Effector CD4-positive, alpha-beta T cell (primary cell): ENCODE results near the gene CFAP299.

Experiments
- DNase-seq: peaks from one replicate; pipeline ENCODE4 v3.0.0-alpha.2; 2020

Gene CFAP299

DNA sequence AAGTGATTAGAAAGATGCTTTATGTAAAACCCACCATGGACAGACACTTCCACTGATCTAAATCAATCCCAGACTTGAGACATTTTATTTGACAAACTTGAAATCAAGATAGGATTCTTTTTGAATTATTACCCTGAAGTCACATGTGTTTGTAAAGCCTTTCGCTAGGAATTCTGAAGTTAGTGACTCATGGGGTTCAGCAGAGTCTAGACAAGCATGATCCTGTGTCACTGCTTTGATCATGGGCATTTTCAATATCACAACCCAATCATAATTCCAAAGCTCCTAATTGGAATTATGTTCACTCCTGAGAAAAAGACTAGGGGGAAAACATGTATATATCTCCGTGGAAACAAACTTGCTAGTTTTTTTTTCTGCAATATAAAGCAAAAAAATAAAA, 627.5 kb downstream of the CFAP299 start:
- no peak for DNase-seq

DNA sequence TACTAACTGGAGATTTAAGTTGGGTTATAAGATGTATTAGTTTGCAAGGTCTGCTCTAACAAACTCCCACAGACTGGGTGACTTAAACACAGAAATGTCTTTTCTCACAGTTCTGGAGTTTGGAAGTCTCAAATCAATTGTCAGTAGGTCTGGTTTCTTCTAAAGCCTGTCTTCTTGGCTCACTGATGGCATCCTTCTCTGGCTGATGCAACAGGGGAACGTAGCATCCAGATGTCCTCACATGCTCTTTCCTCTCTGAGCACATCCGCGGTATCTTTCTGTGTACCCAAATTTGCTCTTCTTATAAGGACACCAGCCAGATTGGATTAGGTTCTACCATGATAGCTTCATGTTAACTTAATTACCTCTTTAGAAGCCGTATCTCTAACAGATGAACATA, 631.8 kb downstream of the CFAP299 start:
- DNase-seq = no peak

DNA sequence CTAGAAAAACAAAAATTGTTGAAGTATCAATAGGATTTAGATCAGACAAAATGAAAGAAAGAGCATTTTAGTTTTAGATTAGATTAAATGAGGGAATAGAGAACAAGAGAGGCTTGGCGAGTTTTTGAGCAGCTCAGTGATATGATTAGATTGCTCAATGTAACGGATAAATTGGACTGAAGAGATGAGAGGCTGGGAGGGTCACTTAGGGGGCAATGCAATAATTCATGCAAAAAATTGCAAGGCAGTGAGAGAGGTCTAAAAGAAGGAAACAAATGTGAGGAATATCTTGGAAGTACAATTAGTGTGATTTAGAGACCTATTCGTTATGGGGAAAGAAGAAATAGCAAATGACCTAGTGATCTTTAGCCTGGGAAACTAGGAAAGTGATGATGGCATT, 644.7 kb downstream of the CFAP299 start:
- DNase-seq = no peak

DNA sequence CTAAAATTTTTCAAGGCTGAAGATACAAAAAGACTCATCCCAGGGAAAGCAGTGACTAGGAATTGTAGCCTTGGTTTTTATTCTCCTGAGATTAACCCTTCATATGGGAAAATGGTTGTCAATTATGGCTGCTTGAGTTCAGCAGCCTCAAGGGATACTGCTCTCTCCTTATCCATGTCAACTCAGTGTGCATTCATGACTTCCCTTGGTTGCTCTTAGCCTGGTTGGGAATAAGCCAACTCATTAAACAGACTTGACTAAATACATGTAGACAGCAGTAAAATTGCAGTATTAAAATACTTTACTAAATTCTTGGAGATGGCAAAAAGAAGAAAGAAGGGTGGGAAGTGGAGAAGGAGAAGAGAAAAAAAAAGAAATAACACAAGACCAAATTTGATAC, 650.5 kb downstream of the CFAP299 start:
- no peak for DNase-seq

DNA sequence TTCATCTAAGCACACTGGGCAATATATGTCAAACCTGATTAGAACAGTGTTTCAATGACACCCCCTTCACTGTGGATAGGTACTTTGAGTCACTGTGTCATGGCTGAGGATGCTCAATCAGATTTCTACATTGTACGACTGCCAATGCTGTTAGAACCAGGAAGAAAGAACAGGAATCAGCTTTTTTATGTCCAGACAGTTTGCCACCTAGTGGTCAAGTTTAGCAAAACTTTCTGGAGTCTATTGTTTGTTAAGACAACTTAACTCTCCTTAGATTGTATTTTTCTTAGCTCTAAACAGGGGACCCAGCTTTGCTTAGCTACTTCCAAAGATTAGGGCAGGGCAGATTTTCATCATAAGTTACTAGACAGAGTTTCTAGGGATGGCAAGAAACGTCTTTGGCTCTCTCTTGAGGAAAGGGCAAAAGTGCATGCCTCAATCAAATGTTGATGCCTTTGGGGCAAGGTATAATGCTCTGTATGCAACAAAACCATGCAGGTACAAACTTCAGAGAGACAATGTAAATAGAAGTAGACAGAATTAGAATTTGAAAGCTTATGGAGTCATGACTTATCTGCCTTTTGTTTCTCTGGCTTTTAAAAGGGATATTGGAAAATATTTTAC, 654.5 kb downstream of the CFAP299 start:
- DNase-seq = peak; percentile 12

DNA sequence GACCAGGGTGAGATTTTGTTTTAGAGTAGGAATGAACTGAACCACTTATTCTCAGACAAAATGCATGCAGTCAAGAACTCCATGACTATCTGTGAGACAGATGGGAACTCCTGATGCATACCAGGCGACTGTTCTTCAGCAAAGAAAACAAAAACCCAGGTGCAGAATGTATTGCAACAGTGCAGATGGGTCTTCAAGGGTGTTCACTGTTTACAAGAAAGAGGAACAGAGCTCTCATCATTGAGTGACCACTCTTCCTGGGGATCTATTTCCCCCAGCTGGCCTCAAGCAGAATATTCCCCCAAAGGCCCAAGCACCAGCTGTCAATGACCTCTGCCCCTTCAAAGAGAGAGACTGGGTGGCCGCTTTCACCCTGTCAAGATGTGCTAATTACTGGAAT, 655.3 kb downstream of the CFAP299 start:
- DNase-seq = no peak

DNA sequence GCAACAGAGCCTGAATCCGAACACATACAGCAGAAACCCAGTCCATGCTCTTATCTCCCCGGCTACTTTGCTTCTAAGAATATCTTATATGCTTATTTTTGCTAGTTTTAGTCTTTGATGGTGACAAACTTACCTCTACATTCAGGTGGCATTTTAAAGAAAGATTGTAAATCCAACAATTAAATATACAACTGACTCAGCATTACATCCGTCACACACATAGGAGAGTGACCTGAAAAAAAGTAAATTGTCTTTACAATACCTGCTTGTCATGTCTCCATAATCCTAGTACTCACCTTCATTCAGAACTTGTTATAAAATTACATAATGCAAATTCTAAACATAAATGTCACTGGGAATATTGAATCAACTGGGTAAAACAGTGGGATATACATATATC, 664.4 kb downstream of the CFAP299 start:
- no peak for DNase-seq

DNA sequence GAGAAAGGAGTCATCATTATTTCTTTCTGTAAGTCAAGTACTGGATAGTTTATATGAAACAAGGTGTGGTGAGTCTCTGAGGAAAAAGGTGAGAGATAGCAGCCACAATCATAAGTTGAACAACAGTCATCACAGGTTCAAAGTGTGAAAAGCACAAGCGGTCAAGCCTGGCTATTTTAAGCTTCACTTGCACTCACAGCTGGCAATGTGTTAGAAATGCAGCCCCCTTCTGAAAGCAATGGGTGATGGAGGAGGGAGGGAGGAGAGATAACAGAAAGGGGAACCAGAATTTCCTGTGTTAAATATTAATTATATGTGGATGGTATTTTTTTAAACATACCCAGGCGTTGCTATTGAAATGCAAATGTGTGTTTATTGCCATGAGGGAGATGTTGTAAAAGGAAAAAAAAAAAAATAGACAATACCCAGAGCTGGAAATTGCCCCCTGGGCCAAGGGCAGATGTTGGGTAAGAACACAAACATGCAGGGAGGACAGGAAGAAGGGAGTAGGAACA, 668.1 kb downstream of the CFAP299 start:
- no peak for DNase-seq

DNA sequence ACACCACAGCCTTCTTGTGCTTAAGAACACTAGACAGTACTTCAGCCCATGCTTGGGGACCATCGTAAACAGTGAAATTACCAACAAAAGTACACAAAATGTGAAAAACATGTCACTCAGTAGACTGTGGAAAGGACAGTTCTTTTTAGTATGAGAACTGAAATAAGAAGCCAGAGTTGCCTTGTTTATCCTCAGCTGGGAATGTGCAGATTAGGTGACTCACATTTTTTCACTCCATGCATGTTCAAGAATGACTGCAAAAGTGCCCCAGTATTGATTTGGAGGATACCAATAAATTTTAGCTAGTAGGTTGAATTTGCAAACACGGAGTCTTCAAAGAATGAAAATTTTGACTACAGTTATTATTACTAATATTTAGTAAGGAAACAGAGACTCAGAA, 671.9 kb downstream of the CFAP299 start:
- no peak for DNase-seq
